Naive thymus-derived CD4-positive, alpha-beta T cell (primary cell): Measurements from ENCODE around the gene ACP3. TPM values are rescaled to one million over a fixed set of nuclear protein-coding genes. Genes with fewer than 3 reads are reported as not detected.
"Not testable (repeated sequence)": the region's sequence is repeated elsewhere in the genome, so short reads cannot be mapped to it uniquely, and the experiment has no call there.

ENCODE experiments used
- ATAC-seq: fragments of 150-1000 bp; cut with Tn5 transposase; 2 replicates; pipeline ENCODE4 v1.10.0; 2021; ENCODE audit warnings: mild to moderate bottlenecking, moderate library complexity
- CTCF ChIA-PET: fragments of 350-600 bp; sonication (Branson Sonifier 250); formaldehyde crosslinking; loops from one replicate; lab custom pipeline; 2021; ENCODE audit warnings: antibody characterized with exemption; lab: Charles Lee
- POLR2A ChIA-PET: fragments of 350-600 bp; sonication (Branson Sonifier 250); formaldehyde crosslinking; loops from one replicate; lab custom pipeline; 2021; ENCODE audit warnings: antibody characterized with exemption, inconsistent platforms; lab: Charles Lee
- DNase-seq, 9 donors: peaks; one replicate each; pipeline versions ENCODE4 v3.0.0 to v3.0.0-alpha.2; 2020 to 2022; ENCODE audit warnings: mixed read lengths in 1 of 9
- H3K27ac ChIP-seq: one replicate; pipeline ENCODE4 v1.7.0; 2013; ENCODE audit warnings: mild to moderate bottlenecking, low read depth, low read length, moderate library complexity
- H3K27me3 ChIP-seq, 2 donors: one replicate each; pipeline ENCODE4 v1.7.0; 2013; ENCODE audit warnings: low read length in 2 of 2, mild to moderate bottlenecking in 2 of 2, moderate library complexity in 2 of 2; ENCODE audit not compliant: control insufficient read depth in 2 of 2, insufficient read depth in 2 of 2
- H3K36me3 ChIP-seq, 3 experiments: 1 replicate in 2 of 3; 2 replicates in 1 of 3; pipeline ENCODE4 v1.7.0; 2013; ENCODE audit warnings: low read length in 3 of 3, mild to moderate bottlenecking in 3 of 3, moderate library complexity in 1 of 3; ENCODE audit not compliant: insufficient read depth in 3 of 3, control insufficient read depth in 2 of 3
- H3K4me1 ChIP-seq, 2 donors: one replicate each; pipeline ENCODE4 v1.7.0; 2013; ENCODE audit warnings: low read length in 2 of 2, mild to moderate bottlenecking in 2 of 2, moderate library complexity in 1 of 2; ENCODE audit not compliant: control insufficient read depth in 2 of 2, insufficient read depth in 2 of 2
- H3K4me3 ChIP-seq: 2 replicates; pipeline ENCODE4 v1.7.0; 2013; ENCODE audit warnings: mild to moderate bottlenecking, low read length
- H3K9me3 ChIP-seq, 3 experiments: 1 replicate in 2 of 3; 2 replicates in 1 of 3; pipeline ENCODE4 v1.7.0; 2013; ENCODE audit warnings: low read length in 3 of 3; ENCODE audit not compliant: control insufficient read depth in 2 of 3
- H3K27ac Mint-ChIP-seq, 9 donors: one replicate each; pipeline ENCODE4 v1.8.0; 2020 to 2022; ENCODE audit warnings: mixed read lengths in 9 of 9, mild to moderate bottlenecking in 8 of 9, moderate library complexity in 5 of 9, inconsistent platforms in 2 of 9
- H3K27me3 Mint-ChIP-seq, 5 donors: one replicate each; pipeline ENCODE4 v1.8.0; 2021 to 2022; ENCODE audit warnings: mixed read lengths in 5 of 5, mild to moderate bottlenecking in 1 of 5
- H3K36me3 Mint-ChIP-seq, 5 donors: one replicate each; pipeline ENCODE4 v1.8.0; 2020 to 2022; ENCODE audit warnings: mixed read lengths in 5 of 5, mild to moderate bottlenecking in 3 of 5, inconsistent platforms in 1 of 5
- H3K4me1 Mint-ChIP-seq, 7 donors: one replicate each; pipeline ENCODE4 v1.8.0; 2020 to 2022; ENCODE audit warnings: mixed read lengths in 7 of 7, mild to moderate bottlenecking in 3 of 7, inconsistent platforms in 1 of 7
- H3K4me3 Mint-ChIP-seq, 10 donors: one replicate each; pipeline ENCODE4 v1.8.0; 2020 to 2022; ENCODE audit warnings: mild to moderate bottlenecking in 10 of 10, mixed read lengths in 10 of 10, moderate library complexity in 6 of 10, inconsistent platforms in 2 of 10
- H3K9me3 Mint-ChIP-seq, 11 donors: one replicate each; pipeline ENCODE4 v1.8.0; 2020 to 2022; ENCODE audit warnings: mixed read lengths in 11 of 11, mild to moderate bottlenecking in 4 of 11, inconsistent platforms in 1 of 11, moderate library complexity in 1 of 11
- intact Hi-C, 2 donors: fragments of 100-400 bp; cut with micrococcal nuclease; formaldehyde crosslinking; loops; one replicate each; pipeline ENCODE4 v1.15.1; 2023
- polyA plus RNA-seq, 2 donors: library from polyadenylated mRNA; unstranded; fragments of 300-500 nt; fragmentation: Illumina TruSeq; gene quantifications; one replicate each; pipeline ENCODE4 v1.2.3, GENCODE V29; 2021
- total RNA-seq, 6 experiments: library from RNA in 5 of 6; stranded (reverse) in 5 of 6; gene quantifications; 1 replicate in 5 of 6; 2 replicates in 1 of 6; pipeline ENCODE4 v1.2.3 and lab custom pipeline; 2021 to 2026

ACP3 gene
- total and polyA plus RNA-seq, 7 experiments from 2014 or later, result 0.32 to 19.0 (median 1.9) TPM; not detected in 4

- Mint-ChIP-seq H3K27ac (no peak overlapping the region), H3K9me3 (peaks cover 0 to 3% (median 0%) of the 10 kb centered on the region in 11 donors), H3K36me3 (no peaks in the 10 kb centered on the region), H3K4me3 (no peak overlapping the region), H3K27me3 (peaks cover 3 to 19% (median 6%) of the 10 kb centered on the region in 5 donors), H3K4me1 (no peaks in the 10 kb centered on the region)
- intact Hi-C loops, result no loop called here
- Histone ChIP-seq H3K4me1 (no peaks in the 10 kb centered on the region), H3K4me3 (no peak overlapping the region), H3K9me3 (no peaks in the 10 kb centered on the region), H3K27ac (no peak overlapping the region), H3K36me3 (no peaks in the 10 kb centered on the region), H3K27me3 (no peaks in the 10 kb centered on the region)
- POLR2A ChIA-PET, result no interaction called here
- no peak for DNase-seq
- no peak for ATAC-seq
- CTCF ChIA-PET, result no interaction called here
Observed at GRCh38 chr3:132368515-132368914, 51.3 kb downstream of the ACP3 start.

DNA sequence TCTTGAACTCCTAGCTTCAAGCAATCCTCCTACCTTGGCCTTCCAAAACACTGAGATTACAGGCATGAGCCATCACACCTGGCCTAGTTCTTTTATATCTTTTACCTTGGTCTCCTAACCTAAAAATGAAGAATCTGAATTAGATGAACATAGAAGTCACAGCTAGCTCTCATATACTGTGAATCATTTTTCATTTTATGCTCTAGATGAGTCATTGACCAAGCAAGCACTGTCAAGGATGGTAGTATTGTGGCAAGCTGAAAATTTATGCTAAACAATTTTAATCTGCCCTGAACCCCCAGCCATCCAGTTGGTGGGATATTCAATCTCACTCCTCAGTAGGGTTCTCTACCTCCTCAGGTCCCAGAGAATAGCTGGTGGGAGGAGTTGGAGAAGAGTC, 51.8 kb downstream of the ACP3 start:
- Mint-ChIP-seq H3K9me3 (peaks cover 0 to 3% (median 0%) of the 10 kb centered on the region in 11 donors), H3K4me3 (no peak overlapping the region), H3K36me3 (no peaks in the 10 kb centered on the region), H3K27ac (no peak overlapping the region), H3K4me1 (no peaks in the 10 kb centered on the region), H3K27me3 (peaks cover 3 to 19% (median 6%) of the 10 kb centered on the region in 5 donors)
- intact Hi-C loops, result no loop called here
- ChIA-PET CTCF (no interaction called here), POLR2A (no interaction called here)
- Histone ChIP-seq H3K27ac (no peak overlapping the region), H3K36me3 (no peaks in the 10 kb centered on the region), H3K4me3 (no peak overlapping the region), H3K9me3 (no peaks in the 10 kb centered on the region), H3K4me1 (no peaks in the 10 kb centered on the region), H3K27me3 (no peaks in the 10 kb centered on the region)
- DNase-seq (no peak), ATAC-seq (no peak)

DNA sequence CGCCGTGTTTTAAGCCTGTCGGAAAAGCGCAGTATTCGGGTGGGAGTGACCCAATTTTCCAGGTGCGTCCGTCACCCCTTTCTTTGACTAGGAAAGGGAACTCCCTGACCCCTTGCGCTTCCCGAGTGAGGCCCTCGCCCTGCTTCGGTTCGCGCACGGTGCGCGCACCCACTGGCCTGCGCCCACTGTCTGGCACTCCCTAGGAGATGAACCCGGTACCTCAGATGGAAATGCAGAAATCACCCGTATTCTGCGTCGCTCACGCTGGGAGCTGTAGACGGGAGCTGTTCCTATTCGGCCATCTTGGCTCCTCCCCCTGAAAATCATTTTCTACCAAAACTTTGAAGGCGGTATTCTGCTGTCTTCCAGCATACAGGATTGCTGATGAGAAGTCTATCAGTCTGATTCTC, 59.7 kb downstream of the ACP3 start:
- H3K27me3 ChIP-seq, H3K4me1 ChIP-seq, DNase-seq, H3K4me3 ChIP-seq, CTCF ChIA-PET, H3K27ac ChIP-seq, H3K9me3 ChIP-seq, H3K36me3 Mint-ChIP-seq, H3K4me1 Mint-ChIP-seq, H3K36me3 ChIP-seq, H3K9me3 Mint-ChIP-seq, POLR2A ChIA-PET, ATAC-seq, intact Hi-C loops: not testable (repeated sequence)
- peaks cover 0 to 32% (median 26%) of the 10 kb centered on the region in 5 donors for H3K27me3 Mint-ChIP-seq
- H3K4me3 Mint-ChIP-seq, result peak overlapping the region in 7 of 10 donors; percentile 16 to 75 (median 54)
- peak overlapping the region in 2 of 9 donors; percentile 32 to 70 for H3K27ac Mint-ChIP-seq

DNA sequence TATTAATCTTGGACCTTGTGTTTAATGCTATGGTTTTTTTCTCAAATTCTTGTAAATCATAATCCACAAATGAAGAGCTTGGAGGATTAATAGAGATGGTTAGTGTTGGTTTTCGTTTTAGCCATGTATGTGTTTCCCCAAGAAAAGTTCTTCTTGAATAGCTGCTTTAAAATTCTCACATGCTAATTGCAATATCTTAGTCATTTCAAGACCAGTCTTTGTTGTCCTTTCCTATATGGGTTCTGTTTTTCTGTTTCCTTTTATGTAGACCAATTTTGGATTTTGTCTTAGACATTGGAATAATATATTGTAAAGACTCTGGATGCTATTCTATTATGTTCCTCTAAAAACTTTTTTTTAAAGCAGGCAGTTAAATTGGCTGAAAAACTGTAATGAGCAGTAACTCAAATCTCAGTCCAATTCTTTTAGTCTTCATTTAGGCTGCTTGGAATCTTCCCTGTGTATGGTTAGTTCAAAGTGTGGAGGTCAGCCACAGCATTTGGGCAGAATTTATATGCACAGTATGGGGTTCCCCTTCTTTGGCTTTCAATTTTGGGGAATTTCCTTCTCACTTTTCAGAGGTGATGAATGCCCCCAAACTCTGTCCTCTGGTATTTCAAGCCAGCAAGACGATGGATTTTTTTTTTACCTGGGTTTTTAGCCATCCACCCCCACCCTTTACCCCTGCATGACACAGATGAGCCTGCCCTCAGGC, 61.0 kb downstream of the ACP3 start:
- intact Hi-C loops, result no loop called here
- H3K9me3 Mint-ChIP-seq, result peaks cover 0 to 9% (median 2%) of the 10 kb centered on the region in 11 donors
- H3K4me1 Mint-ChIP-seq, result no peaks in the 10 kb centered on the region
- Histone ChIP-seq H3K36me3 (no peaks in the 10 kb centered on the region), H3K4me3 (no peak overlapping the region), H3K27me3 (no peaks in the 10 kb centered on the region), H3K27ac (no peak overlapping the region), H3K4me1 (no peaks in the 10 kb centered on the region), H3K9me3 (peaks cover 0 to 4% (median 0%) of the 10 kb centered on the region in 3 experiments)
- ChIA-PET POLR2A (no interaction called here), CTCF (no interaction called here)
- no peak overlapping the region for H3K27ac Mint-ChIP-seq
- H3K27me3 Mint-ChIP-seq, result peaks cover 0 to 32% (median 26%) of the 10 kb centered on the region in 5 donors
- no peak for ATAC-seq
- H3K36me3 Mint-ChIP-seq, result peaks cover 0 to 7% (median 4%) of the 10 kb centered on the region in 5 donors
- H3K4me3 Mint-ChIP-seq, result no peak overlapping the region
- DNase-seq, result no peak

DNA sequence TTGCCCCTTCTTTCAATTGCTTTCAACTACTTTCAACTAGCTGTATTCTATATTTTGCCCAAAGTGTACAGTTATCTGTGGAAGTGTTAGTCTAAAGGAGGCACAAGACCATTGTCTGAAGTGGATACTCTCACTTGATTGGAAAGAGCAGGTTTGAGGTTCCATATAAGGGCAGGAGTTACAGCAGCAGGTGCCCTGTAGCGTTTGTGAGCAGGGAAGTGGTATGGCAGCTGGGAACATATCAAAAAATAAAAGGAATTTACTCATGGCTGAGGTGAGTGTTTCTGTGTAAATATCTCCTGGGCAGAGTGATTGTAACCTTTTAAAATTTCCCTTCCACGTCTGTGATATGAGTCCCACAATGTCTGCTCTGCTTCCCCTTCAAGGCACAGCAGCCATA, 61.6 kb downstream of the ACP3 start:
- Histone ChIP-seq H3K9me3 (peaks cover 0 to 4% (median 0%) of the 10 kb centered on the region in 3 experiments), H3K4me3 (no peak overlapping the region), H3K27me3 (no peaks in the 10 kb centered on the region), H3K27ac (no peak overlapping the region), H3K36me3 (no peaks in the 10 kb centered on the region), H3K4me1 (no peaks in the 10 kb centered on the region)
- CTCF ChIA-PET, result no interaction called here
- Mint-ChIP-seq H3K4me1 (no peaks in the 10 kb centered on the region), H3K27me3 (peaks cover 0 to 35% (median 27%) of the 10 kb centered on the region in 5 donors), H3K4me3 (no peak overlapping the region), H3K9me3 (peaks cover 0 to 9% (median 2%) of the 10 kb centered on the region in 11 donors), H3K27ac (no peak overlapping the region), H3K36me3 (peaks cover 0 to 7% (median 4%) of the 10 kb centered on the region in 5 donors)
- ATAC-seq (no peak), DNase-seq (no peak)
- intact Hi-C loops, result no loop called here
- POLR2A ChIA-PET, result no interaction called here

DNA sequence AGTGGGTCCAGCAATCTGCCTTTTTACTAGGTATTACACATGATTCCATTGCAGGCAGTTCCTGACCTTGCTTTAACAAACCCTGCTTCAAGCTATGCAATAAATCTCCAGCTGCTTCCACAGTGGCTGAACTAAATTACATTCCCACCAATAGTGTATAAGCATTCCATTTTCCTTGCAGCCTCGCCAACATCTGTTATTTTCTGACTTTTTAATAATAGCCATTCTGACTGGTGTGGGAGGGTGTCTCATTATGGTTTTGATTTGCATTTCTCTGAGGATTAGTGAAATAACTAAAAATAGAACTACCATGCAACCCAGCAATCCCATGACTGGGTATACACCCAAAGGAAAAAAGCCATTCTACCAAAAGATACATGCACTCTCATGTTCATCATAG, 63.7 kb downstream of the ACP3 start:
- peaks cover 0 to 40% (median 28%) of the 10 kb centered on the region in 5 donors for H3K27me3 Mint-ChIP-seq
- no peak for ATAC-seq
- POLR2A ChIA-PET, result no interaction called here
- peaks cover 0 to 9% (median 2%) of the 10 kb centered on the region in 11 donors for H3K9me3 Mint-ChIP-seq
- peaks cover 0 to 7% (median 4%) of the 10 kb centered on the region in 5 donors for H3K36me3 Mint-ChIP-seq
- H3K4me1 Mint-ChIP-seq, result no peaks in the 10 kb centered on the region
- no peaks in the 10 kb centered on the region for H3K27me3 ChIP-seq
- no peak overlapping the region for H3K4me3 ChIP-seq
- no peaks in the 10 kb centered on the region for H3K36me3 ChIP-seq
- peaks cover 0 to 4% (median 0%) of the 10 kb centered on the region in 3 experiments for H3K9me3 ChIP-seq
- intact Hi-C loops, result no loop called here
- H3K4me1 ChIP-seq, result no peaks in the 10 kb centered on the region
- CTCF ChIA-PET, result no interaction called here
- H3K27ac ChIP-seq, result no peak overlapping the region
- no peak overlapping the region for H3K27ac Mint-ChIP-seq
- no peak for DNase-seq
- H3K4me3 Mint-ChIP-seq, result no peak overlapping the region
